Mucosa of rectum (tissue), 2 donors: Measurements from ENCODE around the gene OPA3.

Source experiments
- H3K27ac ChIP-seq, 2 donors: one replicate each; pipeline ENCODE4 v1.7.0; 2013; ENCODE audit warnings: inconsistent platforms in 2 of 2, low read depth in 2 of 2, low read length in 2 of 2
- H3K27me3 ChIP-seq, 2 donors: one replicate each; pipeline ENCODE4 v1.7.0; 2013; ENCODE audit warnings: low read length in 2 of 2; ENCODE audit not compliant: control insufficient read depth in 2 of 2, insufficient read depth in 2 of 2
- H3K36me3 ChIP-seq, 2 donors: one replicate each; pipeline ENCODE4 v1.7.0; 2013; ENCODE audit warnings: low read length in 2 of 2; ENCODE audit not compliant: control insufficient read depth in 2 of 2, insufficient read depth in 2 of 2
- H3K4me1 ChIP-seq, 2 donors: one replicate each; pipeline ENCODE4 v1.7.0; 2013; ENCODE audit warnings: low read length in 2 of 2, mild to moderate bottlenecking in 1 of 2; ENCODE audit not compliant: control insufficient read depth in 2 of 2, insufficient read depth in 2 of 2
- H3K4me3 ChIP-seq, 2 donors: one replicate each; pipeline ENCODE4 v1.7.0; 2013; ENCODE audit warnings: low read length in 2 of 2
- H3K9ac ChIP-seq, 2 donors: one replicate each; pipeline ENCODE4 v1.7.0; 2013; ENCODE audit warnings: low read length in 2 of 2, low read depth in 1 of 2, mild to moderate bottlenecking in 1 of 2
- H3K9me3 ChIP-seq, 2 donors: one replicate each; pipeline ENCODE4 v1.7.0; 2013; ENCODE audit warnings: low read length in 2 of 2; ENCODE audit not compliant: control insufficient read depth in 2 of 2
- donor health status: healthy.
- donor health status: Normal muscosa, but diverticular disease.

The OPA3 gene

DNA sequence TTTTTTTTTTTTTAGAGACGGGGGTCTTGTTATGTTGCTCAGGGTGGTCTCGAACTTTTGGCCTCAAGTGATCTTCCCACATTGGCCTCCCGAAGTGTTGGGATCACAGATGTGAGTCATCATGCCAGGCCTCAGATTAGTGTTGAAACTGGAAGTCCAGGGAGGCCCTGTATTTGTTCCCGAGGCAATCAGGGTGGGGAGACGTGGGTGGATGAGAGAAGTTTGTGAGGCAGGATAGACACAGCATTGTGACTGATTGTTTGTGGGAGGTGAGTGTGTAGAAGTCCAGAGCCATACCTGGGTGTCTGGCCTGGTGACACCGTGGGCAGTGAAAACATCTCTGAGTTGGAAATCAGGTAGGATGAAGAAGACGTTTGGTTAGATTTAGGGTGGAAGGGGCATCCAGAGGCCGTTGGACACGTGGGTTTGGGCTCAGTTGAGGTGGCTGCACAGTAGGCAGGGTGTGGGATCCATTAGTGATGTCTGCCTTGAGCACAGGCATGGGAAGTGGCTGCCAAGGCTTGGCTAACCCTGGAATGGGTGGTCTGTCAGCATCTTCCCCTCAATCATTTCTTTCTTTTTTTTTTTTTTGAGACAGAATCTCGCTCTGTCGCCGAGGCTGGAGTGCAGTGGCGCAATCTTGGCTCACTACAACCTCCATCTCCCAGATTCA, 100.2 kb downstream of the OPA3 start:
- Histone ChIP-seq H3K4me1 (peaks cover 2 to 4% of the 10 kb centered on the region in 2 donors), H3K9ac (no peak overlapping the region), H3K27ac (no peak overlapping the region), H3K27me3 (no peaks in the 10 kb centered on the region), H3K36me3 (no peaks in the 10 kb centered on the region), H3K9me3 (no peaks in the 10 kb centered on the region), H3K4me3 (no peak overlapping the region)

DNA sequence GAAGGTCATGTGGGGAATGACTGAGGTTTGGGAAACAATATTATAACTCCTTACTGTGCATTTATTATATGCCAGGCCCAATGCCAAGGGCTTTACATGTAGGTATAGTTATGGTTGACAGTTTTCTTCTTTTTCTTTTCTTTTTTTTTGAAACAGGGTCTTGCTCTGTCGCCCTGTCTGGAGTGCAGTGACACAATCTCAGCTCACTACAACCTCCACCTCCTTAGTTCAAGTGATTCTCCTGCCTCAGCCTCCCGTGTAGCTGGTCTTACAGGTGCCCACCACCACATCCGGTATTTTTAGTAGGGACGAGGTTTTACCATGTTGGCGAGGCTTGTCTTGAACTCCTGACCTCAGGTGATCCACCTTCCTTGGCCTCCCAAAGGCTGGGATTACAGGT, 101.6 kb downstream of the OPA3 start:
- Histone ChIP-seq H3K9me3 (no peaks in the 10 kb centered on the region), H3K36me3 (no peaks in the 10 kb centered on the region), H3K27ac (no peak overlapping the region), H3K4me3 (no peak overlapping the region), H3K4me1 (peaks cover 7 to 9% of the 10 kb centered on the region in 2 donors), H3K27me3 (no peaks in the 10 kb centered on the region), H3K9ac (no peak overlapping the region)

DNA sequence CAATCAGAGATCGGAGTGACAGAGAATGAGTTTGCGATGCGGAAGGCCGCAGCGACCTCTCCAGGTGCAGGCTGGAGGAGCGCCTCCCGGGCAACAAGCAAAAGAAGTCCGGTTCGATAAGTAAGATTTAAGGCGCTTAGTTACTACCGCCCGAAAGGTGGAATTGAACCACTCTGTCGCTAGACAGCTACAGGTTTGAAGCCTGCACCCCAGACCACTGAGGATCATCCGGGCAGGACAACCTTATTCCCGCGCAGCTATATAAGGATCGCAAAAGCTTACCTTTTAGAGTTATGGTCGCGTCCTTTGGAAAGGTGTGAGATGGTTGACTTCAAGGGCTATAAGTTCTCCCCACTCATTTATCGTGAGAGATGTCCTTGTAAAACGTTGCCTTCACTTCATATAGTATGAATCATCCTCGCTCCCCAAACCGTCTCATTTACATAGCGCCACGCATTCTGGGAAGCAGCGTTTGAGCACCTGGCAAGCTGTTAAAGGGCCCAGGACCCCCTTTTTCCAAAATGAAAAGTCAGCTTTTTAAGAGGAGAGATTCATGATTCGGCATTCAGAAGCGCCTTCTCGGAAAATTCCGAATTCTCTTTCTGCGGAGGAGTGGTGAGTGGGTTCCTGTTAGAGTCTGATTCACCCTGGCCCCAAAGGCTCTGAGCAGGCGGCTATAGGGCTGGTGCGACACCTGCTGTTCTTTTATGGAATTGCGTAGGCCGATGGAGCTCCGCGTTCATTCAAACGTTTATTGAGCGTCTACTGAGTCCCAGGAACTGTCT, 106.0 kb downstream of the OPA3 start:
- Histone ChIP-seq H3K4me1 (peaks cover 6 to 18% of the 10 kb centered on the region in 2 donors), H3K9me3 (no peaks in the 10 kb centered on the region), H3K9ac (peak overlapping the region; percentile 77 to 99), H3K27ac (peak overlapping the region; percentile 93 to 96), H3K36me3 (no peaks in the 10 kb centered on the region), H3K4me3 (peak overlapping the region; percentile 71 to 91), H3K27me3 (peaks cover 2 to 9% of the 10 kb centered on the region in 2 donors)

DNA sequence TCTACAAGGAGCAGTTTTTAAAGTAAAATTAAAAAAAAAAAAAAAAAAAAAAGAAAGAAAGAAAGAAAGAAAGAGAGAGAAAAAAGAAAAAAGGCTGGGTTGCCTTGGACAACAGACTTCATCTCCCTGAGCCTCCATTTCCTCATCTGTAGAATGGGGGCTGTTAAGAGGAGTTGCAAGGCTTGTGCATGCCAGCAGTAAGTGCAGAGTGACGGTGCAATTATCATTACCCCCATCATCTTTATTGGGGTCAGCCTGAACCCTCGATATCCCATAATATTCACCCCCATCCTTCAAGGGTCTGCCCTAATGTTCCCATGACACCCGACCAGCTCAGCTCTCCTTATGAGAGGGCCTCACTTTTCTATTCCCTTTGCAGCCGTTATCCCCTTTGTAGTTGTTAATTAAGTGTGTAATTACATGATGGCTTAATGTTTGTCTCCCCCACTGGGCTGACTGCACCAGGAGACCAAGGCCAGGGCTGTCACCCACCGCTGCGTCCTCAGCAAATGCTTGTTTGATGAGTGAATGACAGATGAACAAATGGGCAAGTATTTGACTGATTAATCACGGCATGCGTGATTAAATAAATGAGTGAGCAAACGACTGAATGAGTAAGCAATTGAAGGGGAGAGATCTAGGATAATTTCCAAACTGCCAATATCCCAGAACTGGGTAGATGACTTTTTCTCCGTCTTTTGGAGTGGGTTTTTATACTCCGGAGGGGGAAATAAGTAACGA, 106.7 kb downstream of the OPA3 start:
- Histone ChIP-seq H3K27me3 (peaks cover 5 to 10% of the 10 kb centered on the region in 2 donors), H3K4me1 (peaks cover 7 to 18% of the 10 kb centered on the region in 2 donors), H3K4me3 (peak overlapping the region; percentile 71 to 91), H3K36me3 (no peaks in the 10 kb centered on the region), H3K27ac (peak overlapping the region; percentile 93 to 96), H3K9me3 (no peaks in the 10 kb centered on the region), H3K9ac (peak overlapping the region; percentile 77 to 99)
